ENCODE data around the gene HOXB4. TPM values are rescaled to one million over a fixed set of nuclear protein-coding genes. Genes with fewer than 3 reads are reported as not detected.

Gene HOXB4
- total RNA-seq, 1 donor from 2014 or later: not detected

- DNase-seq (ENCODE audit: low spot score): no peak
- Mint-ChIP-seq H3K4me3 (ENCODE audit: unreplicated experiment) (no peak overlapping the region), H3K4me1 (ENCODE audit: low read depth) (no peaks in the 10 kb centered on the region), H3K36me3 (ENCODE audit: low read depth) (no peaks in the 10 kb centered on the region), H3K27ac (ENCODE audit: unreplicated experiment) (no peak overlapping the region), H3K27me3 (ENCODE audit: low read depth) (peaks cover 69% of the 10 kb centered on the region), H3K9me3 (ENCODE audit: low read depth) (no peaks in the 10 kb centered on the region)
- TF ChIP-seq, protein P1, sequence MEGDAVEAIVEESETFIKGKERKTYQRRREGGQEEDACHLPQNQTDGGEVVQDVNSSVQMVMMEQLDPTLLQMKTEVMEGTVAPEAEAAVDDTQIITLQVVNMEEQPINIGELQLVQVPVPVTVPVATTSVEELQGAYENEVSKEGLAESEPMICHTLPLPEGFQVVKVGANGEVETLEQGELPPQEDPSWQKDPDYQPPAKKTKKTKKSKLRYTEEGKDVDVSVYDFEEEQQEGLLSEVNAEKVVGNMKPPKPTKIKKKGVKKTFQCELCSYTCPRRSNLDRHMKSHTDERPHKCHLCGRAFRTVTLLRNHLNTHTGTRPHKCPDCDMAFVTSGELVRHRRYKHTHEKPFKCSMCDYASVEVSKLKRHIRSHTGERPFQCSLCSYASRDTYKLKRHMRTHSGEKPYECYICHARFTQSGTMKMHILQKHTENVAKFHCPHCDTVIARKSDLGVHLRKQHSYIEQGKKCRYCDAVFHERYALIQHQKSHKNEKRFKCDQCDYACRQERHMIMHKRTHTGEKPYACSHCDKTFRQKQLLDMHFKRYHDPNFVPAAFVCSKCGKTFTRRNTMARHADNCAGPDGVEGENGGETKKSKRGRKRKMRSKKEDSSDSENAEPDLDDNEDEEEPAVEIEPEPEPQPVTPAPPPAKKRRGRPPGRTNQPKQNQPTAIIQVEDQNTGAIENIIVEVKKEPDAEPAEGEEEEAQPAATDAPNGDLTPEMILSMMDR (IDR thresholded peaks at IDR 0.05): no peak
These were observed 47.8 kb downstream of the HOXB4 start for GRCh38 chr17:48530208-48530886.

DNA sequence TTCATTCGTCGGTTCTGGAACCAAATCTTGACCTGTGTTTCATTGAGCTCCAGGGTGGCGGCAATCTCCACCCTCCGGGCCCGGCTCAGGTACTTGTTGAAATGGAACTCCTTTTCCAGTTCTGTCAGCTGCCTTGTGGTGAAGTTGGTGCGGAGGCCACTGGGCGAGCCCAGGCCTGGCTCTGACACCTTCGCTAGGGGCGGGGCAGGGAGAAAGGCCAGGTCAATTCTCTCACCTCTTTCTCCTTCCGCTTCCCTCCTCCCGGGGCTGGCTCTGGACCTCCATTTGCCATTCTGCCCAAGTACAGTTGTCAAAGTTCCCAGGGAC, 48.5 kb downstream of the HOXB4 start:
- H3K4me3 Mint-ChIP-seq (ENCODE audit: unreplicated experiment): no peak overlapping the region
- H3K36me3 Mint-ChIP-seq (ENCODE audit: low read depth): no peaks in the 10 kb centered on the region
- peaks cover 74% of the 10 kb centered on the region for H3K27me3 Mint-ChIP-seq (ENCODE audit: low read depth)
- H3K27ac Mint-ChIP-seq (ENCODE audit: unreplicated experiment): no peak overlapping the region
- H3K9me3 Mint-ChIP-seq (ENCODE audit: low read depth): no peaks in the 10 kb centered on the region
- no peak for DNase-seq (ENCODE audit: low spot score)
- TF ChIP-seq, protein P1 (IDR thresholded peaks at IDR 0.05): no peak
- no peaks in the 10 kb centered on the region for H3K4me1 Mint-ChIP-seq (ENCODE audit: low read depth)

DNA sequence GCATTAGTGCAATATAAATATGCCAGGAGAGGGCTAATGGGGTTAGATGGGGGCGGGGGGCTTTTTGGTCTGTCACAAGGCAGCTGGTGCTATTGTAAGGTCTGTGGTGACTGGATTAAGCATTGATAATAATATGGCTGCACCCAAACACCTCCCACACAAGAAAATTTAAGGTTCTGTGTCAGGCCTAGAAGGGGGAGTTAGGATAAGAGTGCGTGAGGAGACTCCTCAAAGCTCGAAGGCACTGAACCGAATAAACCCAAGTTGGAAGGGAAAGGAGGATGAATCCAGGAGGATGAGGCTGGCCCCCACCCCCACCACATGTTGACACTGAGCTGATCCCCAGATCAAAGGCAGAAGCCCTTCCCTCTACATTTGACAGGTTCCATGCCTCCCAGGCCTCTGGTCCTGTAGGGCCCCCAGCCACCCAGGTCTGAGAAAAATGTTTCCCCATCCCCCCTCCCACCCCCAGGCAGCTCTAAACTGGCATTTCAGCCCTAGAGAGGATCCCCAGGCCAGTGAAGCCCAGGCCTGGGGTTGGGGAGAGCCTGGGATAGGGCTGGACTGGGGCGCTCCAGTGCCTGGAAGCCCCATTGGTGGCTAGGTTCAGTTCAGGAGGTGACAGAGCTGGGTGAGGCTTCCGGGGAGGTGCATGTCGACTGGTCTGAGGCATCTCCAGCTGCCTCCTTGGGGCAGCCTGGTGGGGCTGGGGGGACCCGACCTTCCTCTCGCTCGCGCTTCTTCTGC, 49.0 kb downstream of the HOXB4 start:
- H3K4me3 Mint-ChIP-seq (ENCODE audit: unreplicated experiment): no peak overlapping the region
- H3K27me3 Mint-ChIP-seq (ENCODE audit: low read depth): peaks cover 76% of the 10 kb centered on the region
- no peaks in the 10 kb centered on the region for H3K9me3 Mint-ChIP-seq (ENCODE audit: low read depth)
- no peak for DNase-seq (ENCODE audit: low spot score)
- no peak overlapping the region for H3K27ac Mint-ChIP-seq (ENCODE audit: unreplicated experiment)
- H3K4me1 Mint-ChIP-seq (ENCODE audit: low read depth): no peaks in the 10 kb centered on the region
- TF ChIP-seq, protein P1 (IDR thresholded peaks at IDR 0.05): no peak
- H3K36me3 Mint-ChIP-seq (ENCODE audit: low read depth): no peaks in the 10 kb centered on the region

DNA sequence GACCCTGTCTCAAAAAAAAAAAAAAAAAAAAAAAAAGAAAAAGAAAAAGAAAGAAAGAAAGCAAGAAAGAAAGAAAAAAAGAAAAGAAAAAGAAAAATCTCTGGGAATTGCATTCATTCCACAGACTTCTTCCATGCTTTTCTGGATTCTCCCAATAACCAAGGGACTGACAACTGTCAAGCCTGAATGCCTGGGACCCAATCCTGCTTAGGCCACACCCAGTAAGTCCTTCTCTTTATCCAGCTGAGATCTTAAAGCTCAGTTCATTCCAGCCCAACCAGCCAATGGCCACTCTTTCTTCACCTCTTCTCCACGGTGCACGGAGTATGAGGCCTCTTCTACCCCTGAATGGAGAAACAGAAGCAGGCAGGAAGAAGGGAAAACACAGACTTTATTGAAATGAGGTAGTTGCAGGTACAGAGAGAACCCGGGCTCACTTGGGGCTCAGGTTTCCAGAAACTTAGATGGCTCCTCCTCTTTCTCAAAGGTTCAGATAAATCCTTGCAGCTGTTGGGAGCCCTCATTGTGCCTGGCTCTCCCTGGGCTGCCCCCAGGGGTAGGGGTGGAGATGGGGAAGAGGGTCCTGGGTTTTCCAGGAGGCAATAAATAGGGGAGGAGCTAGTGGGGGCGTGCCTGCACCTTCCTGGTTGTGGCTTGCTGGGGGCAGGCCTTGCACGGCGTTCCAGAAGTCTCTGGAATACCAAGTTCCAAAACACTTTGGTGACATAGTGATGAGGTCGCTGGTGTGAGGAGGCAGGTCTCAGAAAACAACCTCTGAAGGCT, 49.8 kb downstream of the HOXB4 start:
- no peaks in the 10 kb centered on the region for H3K36me3 Mint-ChIP-seq (ENCODE audit: low read depth)
- no peak overlapping the region for H3K27ac Mint-ChIP-seq (ENCODE audit: unreplicated experiment)
- DNase-seq (ENCODE audit: low spot score): no peak
- no peaks in the 10 kb centered on the region for H3K9me3 Mint-ChIP-seq (ENCODE audit: low read depth)
- TF ChIP-seq, protein P1 (IDR thresholded peaks at IDR 0.05): no peak
- H3K4me1 Mint-ChIP-seq (ENCODE audit: low read depth): no peaks in the 10 kb centered on the region
- peaks cover 78% of the 10 kb centered on the region for H3K27me3 Mint-ChIP-seq (ENCODE audit: low read depth)
- no peak overlapping the region for H3K4me3 Mint-ChIP-seq (ENCODE audit: unreplicated experiment)

- Mint-ChIP-seq H3K27me3 (ENCODE audit: low read depth) (peaks cover 81% of the 10 kb centered on the region), H3K36me3 (ENCODE audit: low read depth) (no peaks in the 10 kb centered on the region), H3K4me1 (ENCODE audit: low read depth) (no peaks in the 10 kb centered on the region), H3K27ac (ENCODE audit: unreplicated experiment) (no peak overlapping the region), H3K4me3 (ENCODE audit: unreplicated experiment) (no peak overlapping the region), H3K9me3 (ENCODE audit: low read depth) (no peaks in the 10 kb centered on the region)
- DNase-seq (ENCODE audit: low spot score): no peak
- TF ChIP-seq, protein P1 (IDR thresholded peaks at IDR 0.05): no peak
These were observed 50.6 kb downstream of the HOXB4 start for GRCh38 chr17:48527547-48527932.

All from chondrocyte (in vitro differentiated cells).